ENCODE data around the gene MYBPC2.
"Not testable (repeated sequence)": the region's sequence is repeated elsewhere in the genome, so short reads cannot be mapped to it uniquely, and the experiment has no call there.

Gene MYBPC2

GRCh38 chr19:50432221-50433028 lies at the start of gene MYBPC2:
TSS of gene MYBPC2 (plus strand) at chr19:50432892. CDS start at chr19:50432954, 62 bp downstream.
- no peak for DNase-seq

GRCh38 chr19:50383001-50383851 lies 49.5 kb upstream of the MYBPC2 start:
- no peak for DNase-seq

GRCh38 chr19:50383852-50384684 lies 48.6 kb upstream of the MYBPC2 start, which contains the start of gene POLD1:
TSS of gene POLD1 (plus strand) at chr19:50384347. CDS start at chr19:50398852, 14,505 bp downstream.
- DNase-seq: peak; percentile 99

- DNase-seq: no peak
These were observed 47.8 kb upstream of the MYBPC2 start for GRCh38 chr19:50384685-50385535.

GRCh38 chr19:50387176-50387867 lies 45.4 kb upstream of the MYBPC2 start:
- no peak for DNase-seq

GRCh38 chr19:50387868-50388245 lies 44.8 kb upstream of the MYBPC2 start:
- DNase-seq: no peak

- not testable (repeated sequence) for DNase-seq
These were observed 42.4 kb upstream of the MYBPC2 start for GRCh38 chr19:50390295-50390694.

- DNase-seq: not testable (repeated sequence)
These were observed 41.7 kb upstream of the MYBPC2 start for GRCh38 chr19:50390952-50391351.

GRCh38 chr19:50392759-50393158 lies 39.9 kb upstream of the MYBPC2 start:
- DNase-seq: no peak

- no peak for DNase-seq
These were observed 39.1 kb upstream of the MYBPC2 start for GRCh38 chr19:50393589-50393988.

- no peak for DNase-seq
These were observed 38.7 kb upstream of the MYBPC2 start for GRCh38 chr19:50394017-50394416.

GRCh38 chr19:50398675-50399367 lies 33.9 kb upstream of the MYBPC2 start:
- DNase-seq: no peak

GRCh38 chr19:50399368-50399745 lies 33.3 kb upstream of the MYBPC2 start:
- DNase-seq: no peak

GRCh38 chr19:50401605-50402450 lies 30.9 kb upstream of the MYBPC2 start:
- no peak for DNase-seq

GRCh38 chr19:50402544-50403301 lies 30.0 kb upstream of the MYBPC2 start:
- DNase-seq: no peak

GRCh38 chr19:50406156-50406820 lies 26.4 kb upstream of the MYBPC2 start:
- DNase-seq: no peak

- DNase-seq: no peak
These were observed 25.9 kb upstream of the MYBPC2 start for GRCh38 chr19:50406829-50407228.

GRCh38 chr19:50409347-50409746 lies 23.3 kb upstream of the MYBPC2 start:
- no peak for DNase-seq

Measured in stimulated activated CD4-positive, alpha-beta T cell treated with anti-CD3 and anti-CD28 coated beads, Interleukin-4, amount 100 ng/mL, for 24 hours (primary cell).